ENCODE data around the gene LY6G5B.

DNA sequence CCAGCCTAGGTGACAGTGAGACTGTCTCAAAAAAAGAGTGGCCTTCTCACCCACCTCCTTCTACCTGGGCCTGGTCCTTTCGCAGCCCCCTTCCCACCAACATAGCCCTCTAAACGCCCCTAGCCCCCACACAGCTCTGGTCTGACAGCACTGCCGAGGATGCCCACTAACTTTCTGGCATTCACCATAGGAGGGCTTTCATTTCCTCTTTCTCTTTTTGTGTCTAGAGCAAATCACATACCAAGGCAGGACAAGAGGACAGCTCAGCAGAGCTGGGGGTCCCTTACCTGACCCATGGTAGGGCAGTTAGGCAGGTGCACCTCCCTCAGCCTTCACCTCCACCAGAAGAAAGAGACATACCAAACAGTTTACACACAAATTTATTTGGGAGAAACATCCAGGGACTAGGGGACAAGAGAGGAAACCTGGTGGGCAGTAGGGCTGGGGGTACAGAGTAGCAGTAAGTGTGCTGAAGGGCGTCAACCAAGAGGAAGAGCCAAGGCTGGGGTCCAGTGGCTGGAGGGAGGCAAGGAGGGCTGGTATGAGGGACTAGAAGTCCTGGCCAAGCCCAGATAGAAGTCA, 6.6 kb downstream of the LY6G5B start:
- TF ChIP-seq, protein P1, sequence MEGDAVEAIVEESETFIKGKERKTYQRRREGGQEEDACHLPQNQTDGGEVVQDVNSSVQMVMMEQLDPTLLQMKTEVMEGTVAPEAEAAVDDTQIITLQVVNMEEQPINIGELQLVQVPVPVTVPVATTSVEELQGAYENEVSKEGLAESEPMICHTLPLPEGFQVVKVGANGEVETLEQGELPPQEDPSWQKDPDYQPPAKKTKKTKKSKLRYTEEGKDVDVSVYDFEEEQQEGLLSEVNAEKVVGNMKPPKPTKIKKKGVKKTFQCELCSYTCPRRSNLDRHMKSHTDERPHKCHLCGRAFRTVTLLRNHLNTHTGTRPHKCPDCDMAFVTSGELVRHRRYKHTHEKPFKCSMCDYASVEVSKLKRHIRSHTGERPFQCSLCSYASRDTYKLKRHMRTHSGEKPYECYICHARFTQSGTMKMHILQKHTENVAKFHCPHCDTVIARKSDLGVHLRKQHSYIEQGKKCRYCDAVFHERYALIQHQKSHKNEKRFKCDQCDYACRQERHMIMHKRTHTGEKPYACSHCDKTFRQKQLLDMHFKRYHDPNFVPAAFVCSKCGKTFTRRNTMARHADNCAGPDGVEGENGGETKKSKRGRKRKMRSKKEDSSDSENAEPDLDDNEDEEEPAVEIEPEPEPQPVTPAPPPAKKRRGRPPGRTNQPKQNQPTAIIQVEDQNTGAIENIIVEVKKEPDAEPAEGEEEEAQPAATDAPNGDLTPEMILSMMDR (IDR thresholded peaks at IDR 0.05), result no peak
- TF ChIP-seq POLR2A (IDR thresholded peaks at IDR 0.05), result no peak
